Effector memory CD4-positive, alpha-beta T cell (primary cell): ENCODE results near the gene ABCG1.

Experiments
- DNase-seq, 3 donors: peaks; one replicate each; pipeline ENCODE4 v3.0.0-alpha.2; 2020
- H3K27ac ChIP-seq: 2 replicates; pipeline ENCODE4 v1.7.0; 2013; ENCODE audit warnings: mild to moderate bottlenecking, low read length, moderate library complexity; ENCODE audit not compliant: insufficient read depth, poor library complexity, severe bottlenecking
- H3K27me3 ChIP-seq: replicated peaks from 2 replicates; pipeline ENCODE4 v1.7.0; 2013; ENCODE audit warnings: mild to moderate bottlenecking, low read length; ENCODE audit not compliant: insufficient read depth, control insufficient read depth, poor library complexity, severe bottlenecking
- H3K36me3 ChIP-seq: 2 replicates; pipeline ENCODE4 v1.7.0; 2013; ENCODE audit warnings: mild to moderate bottlenecking, low read length, moderate library complexity; ENCODE audit not compliant: control insufficient read depth, insufficient read depth
- H3K4me1 ChIP-seq: 2 replicates; pipeline ENCODE4 v1.7.0; 2013; ENCODE audit warnings: low read length, mild to moderate bottlenecking; ENCODE audit not compliant: control insufficient read depth, insufficient read depth, poor library complexity, severe bottlenecking
- H3K4me3 ChIP-seq: 2 replicates; pipeline ENCODE4 v1.7.0; 2013; ENCODE audit warnings: low read length, low read depth, mild to moderate bottlenecking; ENCODE audit not compliant: insufficient read depth, poor library complexity, severe bottlenecking
- H3K9me3 ChIP-seq: 2 replicates; pipeline ENCODE4 v1.7.0; 2013; ENCODE audit warnings: mild to moderate bottlenecking, low read length, moderate library complexity; ENCODE audit not compliant: control insufficient read depth

The ABCG1 gene

DNA sequence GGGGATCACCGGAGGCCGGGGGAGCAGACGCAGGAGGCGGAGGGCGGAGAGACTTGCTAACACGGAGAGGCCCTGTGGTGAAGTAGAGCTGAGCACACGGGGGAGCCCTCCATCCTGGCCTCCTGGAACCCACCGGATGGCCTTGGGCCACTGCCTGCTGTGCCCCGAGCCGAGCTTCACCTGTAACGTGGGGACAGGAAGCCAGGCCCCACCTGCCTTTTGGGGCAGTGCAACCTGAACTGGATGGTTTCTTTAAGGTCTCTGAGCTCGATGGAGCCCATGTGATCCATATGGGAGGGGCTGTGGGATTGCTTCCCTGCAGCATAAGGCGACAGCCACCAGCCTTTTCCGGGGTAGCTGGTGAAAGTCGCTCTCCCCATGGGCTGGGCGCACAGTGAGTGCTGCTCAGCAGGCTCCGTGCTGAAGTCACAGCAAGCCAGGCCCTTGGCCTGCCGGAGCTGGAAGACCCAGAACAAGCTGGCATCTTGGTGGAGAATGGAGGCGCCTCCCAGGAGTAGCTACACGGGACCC, 60.5 kb downstream of the ABCG1 start:
- Histone ChIP-seq H3K27ac (no peak overlapping the region), H3K4me1 (no peaks in the 10 kb centered on the region), H3K9me3 (no peaks in the 10 kb centered on the region), H3K36me3 (peaks cover 44% of the 10 kb centered on the region), H3K27me3 (no peaks in the 10 kb centered on the region), H3K4me3 (no peak overlapping the region)
- DNase-seq, result no peak

DNA sequence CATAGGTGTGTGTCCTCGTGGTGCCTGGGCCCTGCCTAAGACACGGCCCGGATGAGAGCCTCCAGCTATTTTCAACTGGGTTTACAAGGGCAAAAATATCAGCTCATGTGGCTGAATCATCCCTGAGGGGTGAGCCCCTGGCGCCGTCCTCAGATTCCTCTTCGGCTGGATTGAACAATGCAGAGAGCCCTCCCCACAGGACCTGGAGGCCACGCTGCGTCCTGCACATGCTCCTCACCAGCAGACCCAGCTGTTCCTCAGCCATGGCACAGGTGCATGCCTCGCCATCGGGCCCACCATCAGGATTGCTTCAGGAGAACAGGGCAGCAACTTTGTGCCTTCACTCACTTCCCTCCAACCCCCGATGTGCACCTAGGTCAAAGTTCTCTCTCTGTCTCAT, 60.9 kb downstream of the ABCG1 start:
- Histone ChIP-seq H3K27me3 (no peaks in the 10 kb centered on the region), H3K4me3 (no peak overlapping the region), H3K27ac (no peak overlapping the region), H3K36me3 (peaks cover 46% of the 10 kb centered on the region), H3K9me3 (no peaks in the 10 kb centered on the region), H3K4me1 (no peaks in the 10 kb centered on the region)
- no peak for DNase-seq

DNA sequence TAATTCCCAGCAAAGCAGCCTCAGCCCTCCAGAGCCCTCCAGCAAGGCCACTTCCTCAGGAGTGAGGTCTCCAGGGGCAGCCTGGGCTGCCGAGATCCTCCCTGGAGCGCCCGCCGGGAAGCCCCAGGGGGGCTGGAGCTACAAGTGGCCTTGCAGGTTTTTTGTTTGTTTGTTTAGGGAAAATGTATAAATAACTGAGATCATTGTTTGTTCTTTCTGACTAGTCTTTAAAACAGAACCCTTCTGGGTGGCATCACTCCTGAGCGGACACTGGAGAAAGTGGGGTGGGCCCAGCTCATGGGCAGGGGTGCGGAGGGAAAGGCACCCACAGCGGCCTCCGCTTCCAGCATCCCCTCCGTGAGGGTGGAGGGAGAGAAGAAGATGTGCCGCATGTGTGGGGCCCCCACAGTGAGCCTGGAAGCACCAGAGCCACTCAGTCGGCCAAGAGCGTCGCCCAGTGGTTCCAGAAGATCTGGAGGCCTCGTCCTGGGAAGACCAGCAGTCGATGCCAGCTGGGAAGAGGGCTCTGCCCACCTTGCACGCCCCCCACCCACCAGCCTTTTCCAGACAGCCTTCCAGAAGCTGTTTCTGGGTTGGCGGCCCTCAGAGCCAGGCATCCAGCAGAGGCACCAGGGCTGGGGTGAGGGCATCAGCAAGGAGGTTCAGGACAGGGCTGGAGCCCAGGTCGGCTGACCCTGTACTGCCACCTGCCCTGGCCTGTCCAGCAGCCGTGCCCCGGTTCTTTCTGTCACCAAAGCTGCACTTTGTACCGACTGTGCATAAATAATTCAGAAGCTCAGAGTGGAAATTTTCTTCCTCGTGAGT, 61.6 kb downstream of the ABCG1 start:
- H3K27me3 ChIP-seq, result no peaks in the 10 kb centered on the region
- DNase-seq, result no peak
- no peak overlapping the region for H3K27ac ChIP-seq
- no peaks in the 10 kb centered on the region for H3K4me1 ChIP-seq
- H3K36me3 ChIP-seq, result peaks cover 42% of the 10 kb centered on the region
- no peak overlapping the region for H3K4me3 ChIP-seq
- H3K9me3 ChIP-seq, result no peaks in the 10 kb centered on the region

DNA sequence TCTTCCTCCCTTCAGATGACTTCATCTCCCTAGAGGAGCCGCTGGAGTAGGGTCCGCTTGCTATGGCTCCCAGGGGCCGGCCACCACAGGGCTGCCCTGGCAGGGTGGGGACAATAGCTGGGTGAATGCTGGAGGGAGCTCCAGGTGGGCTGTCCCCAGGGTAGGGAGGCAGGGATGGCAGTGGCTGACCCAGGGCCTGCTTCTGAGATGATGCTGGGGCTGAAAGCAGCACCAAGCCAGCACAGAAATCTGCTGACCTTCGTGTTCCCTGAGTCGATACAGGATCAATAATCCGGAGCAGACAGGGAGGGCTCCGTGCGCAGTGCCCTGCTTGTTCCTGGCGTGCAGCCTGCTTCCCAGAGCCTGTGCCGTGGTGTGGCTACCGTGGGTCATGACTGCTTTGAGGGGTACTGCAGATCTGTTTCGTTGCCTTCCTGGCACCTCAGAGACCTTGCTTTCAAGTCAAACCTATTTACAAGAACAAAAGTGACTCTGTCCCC, 62.3 kb downstream of the ABCG1 start:
- H3K4me1 ChIP-seq, result no peaks in the 10 kb centered on the region
- peaks cover 43% of the 10 kb centered on the region for H3K36me3 ChIP-seq
- H3K9me3 ChIP-seq, result no peaks in the 10 kb centered on the region
- no peak overlapping the region for H3K27ac ChIP-seq
- DNase-seq, result no peak
- no peaks in the 10 kb centered on the region for H3K27me3 ChIP-seq
- no peak overlapping the region for H3K4me3 ChIP-seq

DNA sequence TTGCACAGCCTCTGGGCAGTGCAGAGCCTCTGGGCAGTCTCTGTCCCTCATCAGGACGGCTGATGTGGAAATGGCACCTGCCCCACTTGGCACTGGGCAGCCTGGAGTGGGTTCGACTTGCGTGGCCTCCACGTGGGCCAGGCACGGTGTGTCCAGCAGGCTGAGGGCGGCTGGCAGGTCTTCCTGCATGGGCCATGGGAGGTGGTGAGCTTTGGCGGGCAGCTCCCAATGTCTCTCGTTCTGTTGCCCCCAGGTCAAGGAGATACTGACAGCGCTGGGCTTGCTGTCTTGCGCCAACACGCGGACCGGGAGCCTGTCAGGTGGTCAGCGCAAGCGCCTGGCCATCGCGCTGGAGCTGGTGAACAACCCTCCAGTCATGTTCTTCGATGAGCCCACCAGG, 63.1 kb downstream of the ABCG1 start:
- no peak overlapping the region for H3K4me3 ChIP-seq
- H3K27ac ChIP-seq, result no peak overlapping the region
- H3K36me3 ChIP-seq, result peaks cover 45% of the 10 kb centered on the region
- no peaks in the 10 kb centered on the region for H3K27me3 ChIP-seq
- no peaks in the 10 kb centered on the region for H3K9me3 ChIP-seq
- H3K4me1 ChIP-seq, result no peaks in the 10 kb centered on the region
- no peak for DNase-seq

DNA sequence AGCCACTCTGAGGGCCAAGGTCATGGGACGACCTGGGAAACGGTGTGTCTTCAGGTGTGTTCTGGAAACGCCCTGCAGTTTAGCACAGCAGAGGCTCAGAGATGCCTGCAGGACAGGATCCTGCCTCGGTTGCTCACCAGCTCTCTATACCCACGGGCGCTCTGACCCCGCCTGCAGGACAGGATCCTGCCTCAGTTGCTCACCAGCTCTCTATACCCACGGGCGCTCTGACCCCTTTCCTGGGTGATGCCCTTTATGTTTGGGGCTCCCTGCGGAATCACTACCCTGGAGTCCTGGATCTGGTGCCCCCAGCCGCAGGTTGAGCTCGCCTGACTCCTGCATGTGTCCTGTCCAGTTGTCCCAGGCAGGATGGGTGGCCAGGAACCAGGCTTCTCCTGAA, 63.8 kb downstream of the ABCG1 start:
- Histone ChIP-seq H3K4me3 (no peak overlapping the region), H3K9me3 (no peaks in the 10 kb centered on the region), H3K27ac (no peak overlapping the region), H3K27me3 (no peaks in the 10 kb centered on the region), H3K36me3 (peaks cover 49% of the 10 kb centered on the region), H3K4me1 (no peaks in the 10 kb centered on the region)
- no peak for DNase-seq

DNA sequence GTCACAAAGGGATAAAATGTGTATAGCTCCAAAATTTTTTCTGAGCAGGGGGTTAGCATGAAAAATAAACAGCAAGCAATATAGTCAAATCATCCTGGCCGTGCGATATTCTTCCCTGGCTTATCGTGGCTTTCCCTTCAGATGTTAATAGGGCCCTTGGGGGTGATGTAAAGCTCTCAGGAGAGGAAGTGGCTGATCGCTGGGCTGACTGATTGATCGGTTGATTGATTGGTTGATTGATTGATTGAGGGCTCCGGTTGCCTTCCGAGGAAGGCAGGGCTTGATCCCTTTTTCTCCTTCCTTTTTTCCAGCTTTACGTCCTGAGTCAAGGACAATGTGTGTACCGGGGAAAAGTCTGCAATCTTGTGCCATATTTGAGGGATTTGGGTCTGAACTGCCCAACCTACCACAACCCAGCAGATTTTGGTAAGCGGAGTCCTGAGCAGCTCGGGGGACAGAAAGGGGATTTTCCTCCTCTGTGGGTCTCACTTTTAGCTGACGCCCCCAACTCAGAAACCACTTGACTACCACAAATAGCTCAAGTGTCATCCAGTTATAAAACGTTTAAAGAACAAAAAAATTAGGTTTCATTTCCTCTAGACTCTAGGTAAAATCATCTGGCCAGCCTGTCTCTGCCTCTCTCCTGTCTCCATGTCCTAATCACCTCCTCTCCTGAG, 66.8 kb downstream of the ABCG1 start:
- H3K4me3 ChIP-seq, result no peak overlapping the region
- peaks cover 60% of the 10 kb centered on the region for H3K36me3 ChIP-seq
- H3K4me1 ChIP-seq, result no peaks in the 10 kb centered on the region
- no peaks in the 10 kb centered on the region for H3K27me3 ChIP-seq
- H3K9me3 ChIP-seq, result no peaks in the 10 kb centered on the region
- no peak for DNase-seq
- no peak overlapping the region for H3K27ac ChIP-seq

DNA sequence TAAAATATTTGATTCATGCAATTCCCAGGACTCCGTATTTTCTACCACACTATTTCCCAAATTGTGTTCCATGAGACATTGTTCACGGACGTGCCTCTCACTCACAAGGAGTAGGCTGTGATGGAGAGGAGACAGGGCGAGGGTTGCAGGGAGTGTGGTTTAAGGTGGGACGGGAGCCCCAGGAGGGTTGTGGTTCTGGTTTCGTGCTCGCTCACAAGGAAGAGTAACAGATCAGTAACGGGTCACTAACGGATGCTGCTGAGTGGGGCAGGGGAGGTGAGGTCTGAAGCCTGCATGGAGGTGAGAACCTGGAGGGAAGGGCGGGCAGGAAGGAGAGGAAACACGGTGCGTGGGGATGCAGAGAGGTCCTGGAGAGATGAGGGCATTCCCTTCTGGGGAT, 67.5 kb downstream of the ABCG1 start:
- H3K36me3 ChIP-seq, result peaks cover 67% of the 10 kb centered on the region
- no peaks in the 10 kb centered on the region for H3K27me3 ChIP-seq
- H3K9me3 ChIP-seq, result no peaks in the 10 kb centered on the region
- no peak for DNase-seq
- H3K4me3 ChIP-seq, result no peak overlapping the region
- no peaks in the 10 kb centered on the region for H3K4me1 ChIP-seq
- no peak overlapping the region for H3K27ac ChIP-seq

DNA sequence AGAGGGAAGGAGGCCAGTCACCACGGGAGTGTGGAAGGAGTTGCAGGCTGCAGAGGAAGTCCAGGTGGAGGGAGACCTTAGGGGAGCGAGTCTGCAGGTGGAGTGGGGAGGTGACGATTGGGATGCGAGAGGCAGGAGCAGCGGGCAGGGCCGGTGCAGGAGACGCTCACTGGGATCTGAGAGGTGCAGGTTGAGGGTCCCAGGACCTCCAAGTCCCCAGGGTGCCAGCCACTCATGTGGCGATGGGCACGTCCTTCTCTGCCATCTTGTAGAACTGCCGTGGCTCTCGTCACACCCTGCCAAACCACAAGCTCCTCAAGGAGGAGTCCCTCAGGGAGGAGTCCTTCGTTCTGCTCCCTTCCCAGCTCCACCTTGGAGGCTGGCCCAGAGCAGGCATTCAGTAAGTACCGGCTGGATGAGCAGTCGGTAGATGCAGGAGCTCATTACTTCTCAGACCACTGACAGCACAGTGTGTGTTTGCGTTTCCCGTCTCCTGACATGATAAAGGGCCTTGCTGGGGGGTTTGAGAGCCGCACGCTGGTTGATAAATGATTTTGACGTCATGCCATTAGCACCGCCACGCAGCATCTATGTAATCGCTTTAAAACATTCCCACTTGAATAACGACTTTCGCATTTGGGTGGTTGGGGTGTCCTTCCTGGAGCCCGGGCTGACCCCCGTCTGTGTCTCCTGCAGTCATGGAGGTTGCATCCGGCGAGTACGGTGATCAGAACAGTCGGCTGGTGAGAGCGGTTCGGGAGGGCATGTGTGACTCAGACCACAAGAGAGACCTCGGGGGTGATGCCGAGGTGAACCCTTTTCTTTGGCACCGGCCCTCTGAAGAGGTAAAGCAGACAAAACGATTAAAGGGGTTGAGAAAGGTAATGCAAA, 68.5 kb downstream of the ABCG1 start:
- Histone ChIP-seq H3K27ac (no peak overlapping the region), H3K4me1 (no peaks in the 10 kb centered on the region), H3K4me3 (no peak overlapping the region), H3K27me3 (no peaks in the 10 kb centered on the region), H3K9me3 (no peaks in the 10 kb centered on the region), H3K36me3 (peaks cover 61% of the 10 kb centered on the region)
- DNase-seq, result no peak
